Esophagus muscularis mucosa (tissue), 4 donors: ENCODE results near the gene ITGB8. TPM values are rescaled to one million over a fixed set of nuclear protein-coding genes. Genes with fewer than 3 reads are reported as not detected.

ENCODE experiments used
- DNase-seq: peaks from one replicate; pipeline ENCODE4 v3.0.0-alpha.2; 2017; ENCODE audit errors: extremely low spot score
- H3K27ac ChIP-seq, 4 donors: fragments of 200-600 bp; sonication (generic); replicated peaks in 1 of 4; 1 replicate in 3 of 4; 2 replicates in 1 of 4; pipeline ENCODE4 v1.5.1; 2016 to 2019; ENCODE audit warnings: mild to moderate bottlenecking in 1 of 4
- H3K27me3 ChIP-seq, 4 donors: fragments of 200-600 bp; sonication (generic); one replicate each; pipeline versions ENCODE4 v1.5.1 to v1.6.0; 2016 to 2019
- H3K36me3 ChIP-seq, 4 donors: fragments of 200-600 bp; sonication (generic); one replicate each; pipeline ENCODE4 v1.5.1; 2016 to 2019
- H3K4me1 ChIP-seq, 4 donors: fragments of 200-600 bp; sonication (generic); one replicate each; pipeline ENCODE4 v1.5.1; 2016 to 2019
- H3K4me3 ChIP-seq, 4 donors: fragments of 200-600 bp; sonication (generic); 1 replicate in 2 of 4; 2 replicates in 2 of 4; pipeline ENCODE4 v1.5.1; 2016 to 2019; ENCODE audit warnings: mild to moderate bottlenecking in 4 of 4, moderate library complexity in 1 of 4
- H3K9me3 ChIP-seq, 4 donors: fragments of 200-600 bp; sonication (generic); 1 replicate in 3 of 4; 2 replicates in 1 of 4; pipeline ENCODE4 v1.5.1; 2016 to 2019
- EP300 ChIP-seq: sonication (generic); formaldehyde crosslinking; IDR thresholded peaks from one replicate; pipeline ENCODE4 v1.6.1; 2017; ENCODE audit warnings: antibody characterized with exemption
- POLR2A ChIP-seq: fragments of 450-650 bp; IDR thresholded peaks from one replicate; pipeline ENCODE4 v1.6.1; 2017; ENCODE audit warnings: antibody characterized with exemption, moderate library complexity, mild to moderate bottlenecking, low read depth
- POLR2AphosphoS5 ChIP-seq, 2 donors: sonication (generic); formaldehyde crosslinking; IDR thresholded peaks; one replicate each; pipeline ENCODE4 v1.6.1; 2017; ENCODE audit warnings: antibody characterized with exemption in 2 of 2
- WGBS: methylation state at CpG from one replicate; pipeline ENCODE4 v1.1.5; 2018; 5-methylcytosine and 5-hydroxymethylcytosine counted together
- intact Hi-C: fragments of 100-400 bp; cut with DNase I; formaldehyde crosslinking; loops from one replicate; pipeline ENCODE4 v1.15.1; 2023
- total RNA-seq, 4 donors: library from RNA; depleted of rRNA; stranded (reverse); fragments of >200 nt; gene quantifications; one replicate each; pipeline versions ENCODE4 v1.1.0 to v1.2.1, GENCODE V29; 2016
- TF ChIP-seq, protein P1 (sequence below), 3 experiments: fragments of 200-600 bp in 2 of 3; fragments of 450-650 bp in 1 of 3; sonication (generic) in 2 of 3; IDR thresholded peaks; one replicate each; pipeline ENCODE4 v1.5.1; 2017 to 2019; ENCODE audit warnings: antibody characterized with exemption in 3 of 3, mild to moderate bottlenecking in 2 of 3, moderate library complexity in 1 of 3

ITGB8 gene
- total RNA-seq, 4 donors from 2014 or later: 19.5 to 30.4 (median 21.5) TPM

DNA sequence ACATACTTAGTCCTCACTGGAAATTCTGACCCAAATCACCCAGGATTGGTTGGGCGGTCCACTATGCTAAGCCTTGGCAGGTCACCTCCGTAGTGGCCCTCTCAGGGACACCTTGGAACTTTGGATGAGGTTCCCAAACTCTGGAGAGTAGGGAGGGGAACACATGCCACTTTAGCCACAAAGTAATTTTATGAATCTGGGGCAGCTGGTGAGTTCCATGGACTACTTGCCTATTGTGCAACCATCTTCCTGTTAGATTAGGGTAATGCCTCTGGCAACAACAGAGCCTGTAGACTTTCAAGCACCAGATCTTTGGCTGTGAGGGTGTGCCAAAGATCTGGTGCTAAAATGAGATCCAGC, 77.7 kb downstream of the ITGB8 start:
- Histone ChIP-seq H3K27ac (peak overlapping the region; percentile 39 to 60 (median 48)), H3K4me1 (peaks cover 17 to 44% (median 32%) of the 10 kb centered on the region in 4 donors), H3K4me3 (no peak overlapping the region), H3K9me3 (no peaks in the 10 kb centered on the region), H3K36me3 (no peaks in the 10 kb centered on the region), H3K27me3 (no peaks in the 10 kb centered on the region)
- intact Hi-C loops: no loop called here
- WGBS: 86% methylated on average over 2 of the region's 2 CpGs
- DNase-seq: no peak
- TF ChIP-seq POLR2A (no peak), POLR2AphosphoS5 (IDR thresholded peaks at IDR 0.05) (no peak), EP300 (no peak)
- TF ChIP-seq, protein P1, sequence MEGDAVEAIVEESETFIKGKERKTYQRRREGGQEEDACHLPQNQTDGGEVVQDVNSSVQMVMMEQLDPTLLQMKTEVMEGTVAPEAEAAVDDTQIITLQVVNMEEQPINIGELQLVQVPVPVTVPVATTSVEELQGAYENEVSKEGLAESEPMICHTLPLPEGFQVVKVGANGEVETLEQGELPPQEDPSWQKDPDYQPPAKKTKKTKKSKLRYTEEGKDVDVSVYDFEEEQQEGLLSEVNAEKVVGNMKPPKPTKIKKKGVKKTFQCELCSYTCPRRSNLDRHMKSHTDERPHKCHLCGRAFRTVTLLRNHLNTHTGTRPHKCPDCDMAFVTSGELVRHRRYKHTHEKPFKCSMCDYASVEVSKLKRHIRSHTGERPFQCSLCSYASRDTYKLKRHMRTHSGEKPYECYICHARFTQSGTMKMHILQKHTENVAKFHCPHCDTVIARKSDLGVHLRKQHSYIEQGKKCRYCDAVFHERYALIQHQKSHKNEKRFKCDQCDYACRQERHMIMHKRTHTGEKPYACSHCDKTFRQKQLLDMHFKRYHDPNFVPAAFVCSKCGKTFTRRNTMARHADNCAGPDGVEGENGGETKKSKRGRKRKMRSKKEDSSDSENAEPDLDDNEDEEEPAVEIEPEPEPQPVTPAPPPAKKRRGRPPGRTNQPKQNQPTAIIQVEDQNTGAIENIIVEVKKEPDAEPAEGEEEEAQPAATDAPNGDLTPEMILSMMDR (IDR thresholded peaks at IDR 0.05): no peak

- WGBS: 76% methylated on average over 5 of the region's 5 CpGs
- no peaks in the 10 kb centered on the region for H3K27me3 ChIP-seq
- H3K36me3 ChIP-seq: no peaks in the 10 kb centered on the region
- DNase-seq: no peak
- H3K9me3 ChIP-seq: no peaks in the 10 kb centered on the region
- H3K27ac ChIP-seq: no peak overlapping the region
- H3K4me1 ChIP-seq: peaks cover 17 to 38% (median 28%) of the 10 kb centered on the region in 4 donors
- H3K4me3 ChIP-seq: no peak overlapping the region
- no peak for TF ChIP-seq EP300
- TF ChIP-seq POLR2A: no peak
- TF ChIP-seq POLR2AphosphoS5 (IDR thresholded peaks at IDR 0.05): no peak
- intact Hi-C loops: no loop called here
Observed at GRCh38 chr7:20409961-20410360, 79.3 kb downstream of the ITGB8 start.

GRCh38 chr7:20411372-20411771, 80.7 kb downstream of the ITGB8 start:
- WGBS: 88% methylated on average over 2 of the region's 2 CpGs
- no peak for TF ChIP-seq POLR2AphosphoS5 (IDR thresholded peaks at IDR 0.05)
- no peak for TF ChIP-seq EP300
- no peak for TF ChIP-seq POLR2A
- TF ChIP-seq, protein P1 (IDR thresholded peaks at IDR 0.05): no peak
- H3K27ac ChIP-seq: no peak overlapping the region

DNA sequence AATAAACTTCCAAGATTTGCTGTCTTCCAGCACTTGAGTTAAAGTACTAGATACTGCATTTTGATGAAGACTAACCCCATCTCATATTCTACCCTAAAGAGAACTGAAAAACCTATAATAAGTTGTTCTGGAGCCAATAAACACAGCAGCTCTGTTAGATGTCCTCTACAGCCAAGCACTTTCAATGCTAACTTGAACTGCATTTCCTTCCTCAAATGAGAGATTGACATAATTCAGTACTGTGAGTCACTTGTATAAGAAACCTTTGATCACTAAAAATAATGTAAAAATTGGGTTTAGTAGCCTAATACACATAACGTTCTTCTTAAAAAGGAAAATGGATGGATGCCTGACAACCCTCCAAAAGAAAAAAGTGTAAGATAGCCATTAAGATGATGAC, 81.3 kb downstream of the ITGB8 start:
- no peak overlapping the region for H3K27ac ChIP-seq
- intact Hi-C loops: no loop called here

More at GRCh38 chr7:20411372-20411771, 80.7 kb downstream of the ITGB8 start:
- Histone ChIP-seq H3K4me1 (peaks cover 17 to 38% (median 26%) of the 10 kb centered on the region in 4 donors), H3K36me3 (no peaks in the 10 kb centered on the region), H3K9me3 (no peaks in the 10 kb centered on the region), H3K4me3 (no peak overlapping the region), H3K27me3 (no peaks in the 10 kb centered on the region)
- intact Hi-C loops: no loop called here
- DNase-seq: no peak

GRCh38 chr7:20417260-20417659, 86.6 kb downstream of the ITGB8 start:
- Histone ChIP-seq H3K4me1 (no peaks in the 10 kb centered on the region), H3K27me3 (no peaks in the 10 kb centered on the region), H3K4me3 (no peak overlapping the region), H3K9me3 (no peaks in the 10 kb centered on the region), H3K36me3 (no peaks in the 10 kb centered on the region), H3K27ac (no peak overlapping the region)
- DNase-seq: no peak
- intact Hi-C loops: no loop called here
- WGBS: 72% methylated on average over 1 of the region's 1 CpG
- TF ChIP-seq, protein P1 (IDR thresholded peaks at IDR 0.05): no peak
- TF ChIP-seq POLR2AphosphoS5 (IDR thresholded peaks at IDR 0.05) (no peak), POLR2A (no peak), EP300 (no peak)

More for the DNA sequence above, 81.3 kb downstream of the ITGB8 start:
- TF ChIP-seq, protein P1 (IDR thresholded peaks at IDR 0.05): no peak
- no peak for TF ChIP-seq POLR2AphosphoS5 (IDR thresholded peaks at IDR 0.05)
- TF ChIP-seq EP300: no peak
- TF ChIP-seq POLR2A: no peak
- no peak overlapping the region for H3K4me3 ChIP-seq
- no peaks in the 10 kb centered on the region for H3K27me3 ChIP-seq
- no peak for DNase-seq
- H3K36me3 ChIP-seq: no peaks in the 10 kb centered on the region
- H3K4me1 ChIP-seq: peaks cover 16 to 32% (median 22%) of the 10 kb centered on the region in 4 donors
- WGBS: 85% methylated on average over 1 of the region's 1 CpG
- H3K9me3 ChIP-seq: no peaks in the 10 kb centered on the region
